Measurements from ENCODE around the gene CSPG4.
"Not testable (repeated sequence)": the region's sequence is repeated elsewhere in the genome, so short reads cannot be mapped to it uniquely, and the experiment has no call there.

Gene CSPG4

DNA sequence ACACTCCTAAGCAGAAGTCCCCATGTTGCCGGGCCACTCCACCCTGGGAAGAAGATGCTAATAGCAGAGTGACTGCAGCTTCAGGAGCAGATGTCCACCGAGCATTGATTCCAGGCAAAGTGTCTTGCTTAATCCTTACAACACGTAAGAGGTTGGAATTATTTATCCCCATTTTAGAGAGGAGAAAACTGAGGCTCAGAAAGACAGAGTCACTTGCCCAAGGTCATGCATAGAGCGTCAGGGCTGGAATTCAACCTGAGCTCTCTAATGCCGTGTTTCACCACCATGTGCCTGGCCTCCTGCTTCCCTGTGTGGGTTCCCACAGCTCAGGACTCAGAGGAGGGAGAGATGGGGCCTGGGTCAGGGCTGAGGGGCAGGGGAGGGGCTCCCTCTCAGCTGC, 7.3 kb downstream of the CSPG4 start:
- H3K9me3 ChIP-seq (ENCODE audit: control insufficient read depth in 5 of 5, low read length in 5 of 5); H3K27me3 ChIP-seq (ENCODE audit: control insufficient read depth in 5 of 5, insufficient read depth in 4 of 5, low read length in 5 of 5); H3K36me3 ChIP-seq (ENCODE audit: control insufficient read depth in 5 of 5, insufficient read depth in 5 of 5, low read length in 5 of 5); H3K4me3 ChIP-seq (ENCODE audit: low read depth in 1 of 5, low read length in 5 of 5): not testable (repeated sequence)
- Histone ChIP-seq H3K4me1 (ENCODE audit: control insufficient read depth in 5 of 5, insufficient read depth in 5 of 5, low read length in 5 of 5) (peaks cover 11 to 80% (median 57%) of the 10 kb centered on the region in 5 donors), H3K9ac (ENCODE audit: low read length in 5 of 5) (peak overlapping the region in 1 of 5 donors; percentile 23), H3K27ac (ENCODE audit: low read depth, low read length) (peak overlapping the region; percentile 74)

DNA sequence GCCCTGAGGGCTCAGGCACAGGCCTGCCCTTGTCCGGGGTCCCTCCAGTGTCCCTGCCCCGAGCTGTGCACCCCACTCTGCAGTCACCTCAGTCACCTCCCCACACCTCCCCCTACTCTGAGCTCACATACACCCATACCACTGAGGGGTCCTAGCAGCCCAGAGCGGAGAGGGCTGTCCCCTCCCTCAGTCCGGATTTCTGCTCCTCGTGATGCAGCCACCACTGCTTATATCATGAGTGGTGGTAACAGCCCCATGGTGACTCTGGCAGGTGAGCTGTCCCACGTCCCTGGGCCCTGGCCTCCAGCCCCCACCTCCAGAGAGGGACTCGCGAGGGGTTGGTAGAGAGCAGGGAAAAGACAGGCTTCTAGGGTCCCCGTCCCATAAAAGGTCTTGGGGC, 8.0 kb downstream of the CSPG4 start:
- Histone ChIP-seq H3K4me1 (ENCODE audit: control insufficient read depth in 5 of 5, insufficient read depth in 5 of 5, low read length in 5 of 5) (peaks cover 11 to 80% (median 59%) of the 10 kb centered on the region in 5 donors), H3K27me3 (ENCODE audit: control insufficient read depth in 5 of 5, insufficient read depth in 4 of 5, low read length in 5 of 5) (no peaks in the 10 kb centered on the region), H3K9me3 (ENCODE audit: control insufficient read depth in 5 of 5, low read length in 5 of 5) (no peaks in the 10 kb centered on the region), H3K9ac (ENCODE audit: low read length in 5 of 5) (peak overlapping the region in 2 of 5 donors; percentile 41 to 72), H3K27ac (ENCODE audit: low read depth, low read length) (peak overlapping the region; percentile 74), H3K36me3 (ENCODE audit: control insufficient read depth in 5 of 5, insufficient read depth in 5 of 5, low read length in 5 of 5) (peaks cover 0 to 3% (median 0%) of the 10 kb centered on the region in 5 donors), H3K4me3 (ENCODE audit: low read depth in 1 of 5, low read length in 5 of 5) (no peak overlapping the region)

- Histone ChIP-seq H3K27ac (ENCODE audit: low read depth, low read length) (peak overlapping the region; percentile 74), H3K4me3 (ENCODE audit: low read depth in 1 of 5, low read length in 5 of 5) (no peak overlapping the region), H3K9me3 (ENCODE audit: control insufficient read depth in 5 of 5, low read length in 5 of 5) (no peaks in the 10 kb centered on the region), H3K36me3 (ENCODE audit: control insufficient read depth in 5 of 5, insufficient read depth in 5 of 5, low read length in 5 of 5) (peaks cover 0 to 3% (median 0%) of the 10 kb centered on the region in 5 donors), H3K4me1 (ENCODE audit: control insufficient read depth in 5 of 5, insufficient read depth in 5 of 5, low read length in 5 of 5) (peaks cover 11 to 78% (median 58%) of the 10 kb centered on the region in 5 donors), H3K27me3 (ENCODE audit: control insufficient read depth in 5 of 5, insufficient read depth in 4 of 5, low read length in 5 of 5) (no peaks in the 10 kb centered on the region), H3K9ac (ENCODE audit: low read length in 5 of 5) (peak overlapping the region in 3 of 5 donors; percentile 21 to 72 (median 41))
Observed at GRCh38 chr15:75704263-75704615, 8.4 kb downstream of the CSPG4 start.

DNA sequence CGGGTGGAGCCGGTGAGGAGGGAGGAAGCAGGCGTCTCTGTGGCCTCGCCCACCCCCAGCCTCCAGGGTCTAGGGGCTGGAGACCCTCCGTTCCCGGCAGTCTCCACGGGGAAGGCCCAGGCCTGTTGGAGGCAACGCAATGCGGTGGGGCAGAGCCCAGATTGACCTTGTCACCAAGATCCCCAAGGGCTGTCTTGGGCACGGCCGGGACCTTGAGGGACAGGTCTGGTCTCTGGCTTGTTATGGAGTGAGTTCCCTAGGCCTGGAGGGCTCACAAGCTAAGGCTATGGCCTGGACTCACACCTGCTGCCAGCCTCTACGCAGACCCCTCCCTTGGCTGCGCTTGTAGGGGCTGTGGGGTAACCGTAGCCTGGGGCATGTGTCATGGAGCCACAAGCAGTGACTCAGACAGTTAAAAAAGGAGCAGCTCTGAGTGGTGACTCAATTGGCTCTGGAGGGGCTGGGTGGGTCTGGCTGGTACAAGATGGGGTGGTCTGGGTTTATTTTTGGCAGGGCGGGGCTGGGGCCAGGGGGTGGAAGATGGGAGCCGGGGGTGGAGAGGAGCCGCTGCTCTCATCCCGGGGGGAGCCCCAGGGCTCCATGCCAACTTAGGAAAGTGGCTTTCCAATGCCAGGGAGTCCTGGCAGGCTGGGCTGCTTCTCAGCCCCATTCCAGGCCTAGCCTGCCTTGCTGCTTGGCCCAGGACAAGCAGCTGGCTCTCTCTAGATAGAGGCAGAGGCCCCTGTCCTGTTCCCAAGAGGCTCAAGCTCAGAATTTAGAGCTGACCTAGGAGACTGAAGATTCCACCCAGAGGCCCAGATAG, 9.0 kb downstream of the CSPG4 start:
- Histone ChIP-seq H3K9ac (ENCODE audit: low read length in 5 of 5) (peak overlapping the region in 2 of 5 donors; percentile 21 to 72), H3K27ac (ENCODE audit: low read depth, low read length) (peak overlapping the region; percentile 74), H3K4me1 (ENCODE audit: control insufficient read depth in 5 of 5, insufficient read depth in 5 of 5, low read length in 5 of 5) (peaks cover 11 to 77% (median 56%) of the 10 kb centered on the region in 5 donors)
- H3K36me3 ChIP-seq (ENCODE audit: control insufficient read depth in 5 of 5, insufficient read depth in 5 of 5, low read length in 5 of 5); H3K9me3 ChIP-seq (ENCODE audit: control insufficient read depth in 5 of 5, low read length in 5 of 5); H3K4me3 ChIP-seq (ENCODE audit: low read depth in 1 of 5, low read length in 5 of 5); H3K27me3 ChIP-seq (ENCODE audit: control insufficient read depth in 5 of 5, insufficient read depth in 4 of 5, low read length in 5 of 5): not testable (repeated sequence)

DNA sequence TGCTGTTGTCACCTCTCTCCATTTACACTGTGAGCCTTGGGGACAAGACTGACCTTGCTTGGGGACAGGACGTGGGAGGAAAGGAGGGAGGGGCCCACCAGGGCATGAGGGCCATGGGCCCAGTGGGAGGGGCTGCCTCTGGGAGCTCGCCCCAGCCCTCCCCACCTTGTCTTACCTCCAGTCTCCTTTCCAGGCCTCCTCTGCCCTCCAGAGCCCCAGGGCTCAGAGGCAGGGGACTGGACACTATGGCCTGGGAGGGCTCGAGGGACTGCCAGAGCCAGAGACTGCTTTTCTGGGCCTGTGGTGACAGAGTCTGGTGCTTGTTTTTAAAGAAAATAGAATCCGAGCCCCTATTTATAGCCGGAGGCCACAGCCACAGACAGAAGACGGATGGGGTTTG, 10.2 kb downstream of the CSPG4 start:
- H3K9ac ChIP-seq (ENCODE audit: low read length in 5 of 5): peak overlapping the region in 1 of 5 donors; percentile 25
- H3K27me3 ChIP-seq (ENCODE audit: control insufficient read depth in 5 of 5, insufficient read depth in 4 of 5, low read length in 5 of 5): peaks cover 0 to under 1% (median 0%) of the 10 kb centered on the region in 5 donors
- no peaks in the 10 kb centered on the region for H3K36me3 ChIP-seq (ENCODE audit: control insufficient read depth in 5 of 5, insufficient read depth in 5 of 5, low read length in 5 of 5)
- no peak overlapping the region for H3K4me3 ChIP-seq (ENCODE audit: low read depth in 1 of 5, low read length in 5 of 5)
- H3K27ac ChIP-seq (ENCODE audit: low read depth, low read length): peak overlapping the region; percentile 46
- peaks cover 11 to 82% (median 56%) of the 10 kb centered on the region in 5 donors for H3K4me1 ChIP-seq (ENCODE audit: control insufficient read depth in 5 of 5, insufficient read depth in 5 of 5, low read length in 5 of 5)
- H3K9me3 ChIP-seq (ENCODE audit: control insufficient read depth in 5 of 5, low read length in 5 of 5): no peaks in the 10 kb centered on the region

- Histone ChIP-seq H3K4me1 (ENCODE audit: control insufficient read depth in 5 of 5, insufficient read depth in 5 of 5, low read length in 5 of 5) (peaks cover 11 to 74% (median 48%) of the 10 kb centered on the region in 5 donors), H3K27ac (ENCODE audit: low read depth, low read length) (peak overlapping the region; percentile 50)
- H3K4me3 ChIP-seq (ENCODE audit: low read depth in 1 of 5, low read length in 5 of 5); H3K9ac ChIP-seq (ENCODE audit: low read length in 5 of 5); H3K27me3 ChIP-seq (ENCODE audit: control insufficient read depth in 5 of 5, insufficient read depth in 4 of 5, low read length in 5 of 5); H3K36me3 ChIP-seq (ENCODE audit: control insufficient read depth in 5 of 5, insufficient read depth in 5 of 5, low read length in 5 of 5); H3K9me3 ChIP-seq (ENCODE audit: control insufficient read depth in 5 of 5, low read length in 5 of 5): not testable (repeated sequence)
Observed at GRCh38 chr15:75701071-75702003, 11.3 kb downstream of the CSPG4 start.

DNA sequence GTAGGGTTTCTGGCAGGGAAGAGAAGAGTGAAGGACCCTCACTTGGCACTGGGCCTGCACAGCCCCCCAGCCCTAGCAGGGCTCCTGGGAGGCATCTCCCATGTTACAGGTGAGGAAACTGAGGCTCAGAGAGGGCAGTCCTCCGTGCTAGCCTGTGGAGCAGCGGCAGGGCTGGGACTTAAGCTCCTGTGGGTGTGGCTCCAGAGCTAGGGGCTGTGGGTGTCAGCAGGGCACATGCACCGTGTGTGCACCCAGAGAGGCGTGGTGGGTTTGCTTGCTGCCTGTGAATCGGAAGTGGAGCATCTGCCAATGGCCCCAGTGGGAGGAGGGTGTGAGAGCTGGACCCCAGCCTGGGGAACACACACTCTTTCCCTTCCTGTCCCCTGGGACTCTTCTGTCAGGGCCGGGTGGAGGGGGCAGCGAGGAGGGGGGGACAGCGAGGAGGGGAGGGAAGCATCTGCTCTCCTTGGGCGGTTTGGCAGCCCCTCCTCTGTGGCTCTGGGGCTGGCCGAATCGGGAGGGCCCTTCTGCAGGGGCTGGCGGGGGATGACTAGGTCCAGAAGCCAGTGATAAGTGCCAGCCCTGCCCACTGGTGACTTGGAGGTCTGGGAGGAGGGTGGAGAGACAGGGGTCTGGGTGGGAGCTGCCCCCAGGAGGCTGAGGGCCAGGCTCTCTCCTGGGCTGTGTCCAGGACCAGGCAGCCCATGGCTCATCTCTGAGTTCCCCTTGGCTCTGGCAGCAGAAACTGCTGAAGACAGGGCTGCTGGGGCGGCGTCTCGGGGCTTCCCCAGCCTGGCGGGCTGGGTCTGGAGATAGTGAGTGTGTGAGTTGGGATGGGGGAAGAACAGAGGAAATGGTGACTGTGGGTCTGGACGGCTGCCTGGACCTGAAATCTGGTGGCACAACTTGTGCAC, 12.4 kb downstream of the CSPG4 start:
- H3K4me3 ChIP-seq (ENCODE audit: low read depth in 1 of 5, low read length in 5 of 5); H3K36me3 ChIP-seq (ENCODE audit: control insufficient read depth in 5 of 5, insufficient read depth in 5 of 5, low read length in 5 of 5); H3K9me3 ChIP-seq (ENCODE audit: control insufficient read depth in 5 of 5, low read length in 5 of 5): not testable (repeated sequence)
- Histone ChIP-seq H3K9ac (ENCODE audit: low read length in 5 of 5) (peak overlapping the region in 1 of 5 donors; percentile 19), H3K4me1 (ENCODE audit: control insufficient read depth in 5 of 5, insufficient read depth in 5 of 5, low read length in 5 of 5) (peaks cover 4 to 68% (median 46%) of the 10 kb centered on the region in 5 donors), H3K27me3 (ENCODE audit: control insufficient read depth in 5 of 5, insufficient read depth in 4 of 5, low read length in 5 of 5) (peaks cover 0 to 10% (median 1%) of the 10 kb centered on the region in 5 donors), H3K27ac (ENCODE audit: low read depth, low read length) (peak overlapping the region; percentile 50)

DNA sequence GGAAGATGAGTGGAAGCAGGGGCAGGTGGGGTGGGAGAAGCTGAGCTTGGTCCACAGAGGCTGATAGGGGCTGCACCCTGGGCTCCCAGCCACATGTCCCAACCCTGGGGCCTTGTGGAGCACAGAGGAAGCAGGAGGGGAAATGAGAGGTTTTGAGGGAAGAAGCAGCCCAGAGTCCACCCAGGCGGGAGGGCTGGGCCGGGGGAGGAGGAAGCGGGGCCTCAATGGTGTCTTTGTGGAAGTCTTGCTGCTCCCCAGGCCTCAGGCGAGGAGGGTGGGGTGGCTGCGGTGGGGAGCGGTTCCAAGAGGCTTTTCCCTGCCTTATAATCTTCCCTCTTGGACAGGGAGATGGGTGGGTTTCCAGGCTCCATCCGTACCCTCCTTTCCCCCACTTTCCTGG, 13.1 kb downstream of the CSPG4 start:
- Histone ChIP-seq H3K9ac (ENCODE audit: low read length in 5 of 5) (peak overlapping the region in 1 of 5 donors; percentile 19), H3K27me3 (ENCODE audit: control insufficient read depth in 5 of 5, insufficient read depth in 4 of 5, low read length in 5 of 5) (peaks cover 0 to 10% (median 3%) of the 10 kb centered on the region in 5 donors), H3K4me1 (ENCODE audit: control insufficient read depth in 5 of 5, insufficient read depth in 5 of 5, low read length in 5 of 5) (peaks cover 3 to 68% (median 48%) of the 10 kb centered on the region in 5 donors)
- not testable (repeated sequence) for H3K9me3 ChIP-seq (ENCODE audit: control insufficient read depth in 5 of 5, low read length in 5 of 5); H3K36me3 ChIP-seq (ENCODE audit: control insufficient read depth in 5 of 5, insufficient read depth in 5 of 5, low read length in 5 of 5); H3K27ac ChIP-seq (ENCODE audit: low read depth, low read length); H3K4me3 ChIP-seq (ENCODE audit: low read depth in 1 of 5, low read length in 5 of 5)

DNA sequence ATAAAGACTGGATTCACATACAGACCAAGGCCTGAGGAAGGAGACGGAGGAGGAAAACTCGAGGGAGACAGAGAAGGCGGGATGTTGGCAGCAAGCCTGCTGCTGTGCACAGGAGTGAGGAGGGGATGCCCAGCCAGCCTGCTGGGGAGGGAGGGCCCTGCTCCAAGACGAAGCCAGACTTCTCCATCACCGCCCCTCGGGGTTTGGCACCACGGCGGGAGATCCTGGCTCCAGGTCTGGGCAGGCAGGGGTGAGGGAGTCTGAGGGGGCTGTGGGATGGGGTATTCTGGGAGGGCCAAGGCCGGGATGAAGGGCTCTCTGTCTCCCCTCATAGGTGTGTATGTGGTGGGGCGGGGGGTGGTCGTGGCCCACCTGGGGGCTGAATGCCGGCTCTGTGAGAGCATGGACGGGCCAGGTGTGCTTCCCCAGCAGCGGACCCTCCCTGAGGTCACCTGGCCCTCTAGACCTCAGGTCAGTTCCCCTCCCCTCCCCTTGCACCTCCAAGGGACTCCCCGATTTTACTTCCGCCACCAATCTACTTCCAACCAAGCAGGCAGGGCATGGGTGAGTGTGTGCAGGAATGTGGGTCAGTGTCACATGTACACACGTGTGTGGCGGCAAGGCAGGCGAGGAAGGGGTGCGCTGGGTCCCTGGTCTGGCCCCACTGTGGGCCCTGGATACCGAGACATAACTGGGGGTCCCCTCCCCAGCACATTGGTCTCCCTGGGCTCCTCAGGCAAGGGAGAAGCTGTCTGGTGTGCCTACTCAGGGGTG, 14.5 kb downstream of the CSPG4 start:
- not testable (repeated sequence) for H3K27ac ChIP-seq (ENCODE audit: low read depth, low read length); H3K9me3 ChIP-seq (ENCODE audit: control insufficient read depth in 5 of 5, low read length in 5 of 5); H3K36me3 ChIP-seq (ENCODE audit: control insufficient read depth in 5 of 5, insufficient read depth in 5 of 5, low read length in 5 of 5); H3K9ac ChIP-seq (ENCODE audit: low read length in 5 of 5); H3K4me3 ChIP-seq (ENCODE audit: low read depth in 1 of 5, low read length in 5 of 5)
- peaks cover 12 to 72% (median 56%) of the 10 kb centered on the region in 5 donors for H3K4me1 ChIP-seq (ENCODE audit: control insufficient read depth in 5 of 5, insufficient read depth in 5 of 5, low read length in 5 of 5)
- H3K27me3 ChIP-seq (ENCODE audit: control insufficient read depth in 5 of 5, insufficient read depth in 4 of 5, low read length in 5 of 5): peaks cover 0 to 10% (median 3%) of the 10 kb centered on the region in 5 donors
